ENCODE data around the gene ERMAP.

DNA sequence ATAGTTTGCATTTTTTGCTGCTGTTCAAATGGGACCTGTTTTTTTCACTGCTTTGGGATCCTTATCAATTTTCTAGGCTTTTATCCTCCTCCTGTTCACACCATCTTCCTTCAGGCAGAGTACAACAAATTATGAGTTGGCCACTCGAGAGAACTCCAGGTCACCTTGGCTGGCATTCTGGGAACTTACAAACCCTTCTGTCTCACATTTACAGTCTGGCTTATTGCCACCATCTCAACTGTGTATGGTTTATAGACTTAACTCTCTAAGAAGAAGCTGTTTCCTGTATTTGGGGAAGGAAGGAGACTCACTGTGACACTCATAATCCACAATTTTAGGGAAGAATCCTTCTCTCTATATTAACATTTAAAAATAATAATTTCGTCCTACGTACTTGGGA is 24.1 kb downstream of the ERMAP start:
- TF ChIP-seq ZFP3 (CRISPR knock-in tag; IDR thresholded peaks at IDR 0.05) (no peak), GLIS3 (CRISPR knock-in tag; IDR thresholded peaks at IDR 0.05) (no peak)
- TF ChIP-seq, protein P1, sequence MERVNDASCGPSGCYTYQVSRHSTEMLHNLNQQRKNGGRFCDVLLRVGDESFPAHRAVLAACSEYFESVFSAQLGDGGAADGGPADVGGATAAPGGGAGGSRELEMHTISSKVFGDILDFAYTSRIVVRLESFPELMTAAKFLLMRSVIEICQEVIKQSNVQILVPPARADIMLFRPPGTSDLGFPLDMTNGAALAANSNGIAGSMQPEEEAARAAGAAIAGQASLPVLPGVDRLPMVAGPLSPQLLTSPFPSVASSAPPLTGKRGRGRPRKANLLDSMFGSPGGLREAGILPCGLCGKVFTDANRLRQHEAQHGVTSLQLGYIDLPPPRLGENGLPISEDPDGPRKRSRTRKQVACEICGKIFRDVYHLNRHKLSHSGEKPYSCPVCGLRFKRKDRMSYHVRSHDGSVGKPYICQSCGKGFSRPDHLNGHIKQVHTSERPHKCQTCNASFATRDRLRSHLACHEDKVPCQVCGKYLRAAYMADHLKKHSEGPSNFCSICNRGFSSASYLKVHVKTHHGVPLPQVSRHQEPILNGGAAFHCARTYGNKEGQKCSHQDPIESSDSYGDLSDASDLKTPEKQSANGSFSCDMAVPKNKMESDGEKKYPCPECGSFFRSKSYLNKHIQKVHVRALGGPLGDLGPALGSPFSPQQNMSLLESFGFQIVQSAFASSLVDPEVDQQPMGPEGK (CRISPR knock-in tag; IDR thresholded peaks at IDR 0.05; ENCODE audit: borderline replicate concordance), result no peak
